ENCODE measurements around the gene RPS6KC1.
A peak's percentile ranks its signal among the peaks of the same experiment; 100 is the strongest.

Gene RPS6KC1

GRCh38 chr1:213277036-213277435 is 226.0 kb downstream of the RPS6KC1 start:
- no peak for TF ChIP-seq CTCF (conservative IDR thresholded peaks at IDR 0.05; ENCODE audit: low read length)
- no peak overlapping the region for H3K4me3 ChIP-seq (ENCODE audit: low read length)
- DNase-seq (ENCODE audit: low read depth): no peak

GRCh38 chr1:213279410-213279809 is 228.4 kb downstream of the RPS6KC1 start:
- TF ChIP-seq CTCF (conservative IDR thresholded peaks at IDR 0.05; ENCODE audit: low read length): no peak
- H3K4me3 ChIP-seq (ENCODE audit: low read length): no peak overlapping the region
- DNase-seq (ENCODE audit: low read depth): no peak

GRCh38 chr1:213281640-213282301 is 230.7 kb downstream of the RPS6KC1 start:
- no peak overlapping the region for H3K4me3 ChIP-seq (ENCODE audit: low read length)
- no peak for DNase-seq (ENCODE audit: low read depth)
- TF ChIP-seq CTCF (conservative IDR thresholded peaks at IDR 0.05; ENCODE audit: low read length): no peak

- peak; percentile 71 for DNase-seq (ENCODE audit: low read depth)
- no peak for TF ChIP-seq CTCF (conservative IDR thresholded peaks at IDR 0.05; ENCODE audit: low read length)
- H3K4me3 ChIP-seq (ENCODE audit: low read length): no peak overlapping the region
Measured at GRCh38 chr1:213284626-213285025, 233.6 kb downstream of the RPS6KC1 start.

DNA sequence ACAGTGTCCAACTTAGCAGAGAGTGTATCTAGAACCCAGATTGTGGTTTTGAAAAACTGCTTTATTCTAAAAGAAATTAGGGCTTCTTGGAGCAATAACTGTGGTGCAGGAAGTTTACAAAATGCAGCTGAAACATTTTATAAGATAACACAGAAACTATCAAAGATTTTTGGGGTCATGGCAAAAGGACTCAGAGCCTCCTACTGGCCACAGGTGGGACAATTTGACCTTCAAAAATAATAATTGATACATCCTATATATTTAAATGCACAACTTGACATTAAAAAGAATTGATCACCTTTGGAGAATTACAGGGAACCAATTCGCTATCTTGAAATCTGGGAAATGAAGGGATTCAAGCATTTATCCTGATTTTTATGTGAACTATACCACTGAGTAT is 235.2 kb downstream of the RPS6KC1 start:
- DNase-seq (ENCODE audit: low read depth): no peak
- peak; percentile 22; the same call in 1 of the 2 replicates for TF ChIP-seq CTCF (conservative IDR thresholded peaks at IDR 0.05; ENCODE audit: low read length)
- H3K4me3 ChIP-seq (ENCODE audit: low read length): no peak overlapping the region

DNA sequence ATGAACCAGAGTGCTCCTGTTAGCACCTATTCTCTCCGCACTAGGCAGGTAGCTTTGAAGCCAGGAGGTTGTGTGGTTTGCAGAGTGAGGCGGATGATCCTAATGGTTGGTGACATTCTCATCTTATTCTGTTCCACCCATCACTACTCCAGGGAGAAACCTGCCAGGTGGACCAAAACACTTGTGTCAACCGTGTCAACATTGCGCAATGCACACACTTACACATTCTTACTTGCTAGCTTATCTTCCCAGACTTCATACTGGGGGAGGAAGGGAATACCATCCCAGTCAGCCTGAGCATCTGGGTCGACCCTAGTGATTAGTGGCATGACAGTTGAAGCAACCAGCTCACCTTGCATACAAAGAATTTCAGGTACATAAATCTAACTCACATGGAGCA is 236.9 kb downstream of the RPS6KC1 start:
- DNase-seq (ENCODE audit: low read depth): no peak
- no peak overlapping the region for H3K4me3 ChIP-seq (ENCODE audit: low read length)

More for the DNA sequence above, 236.9 kb downstream of the RPS6KC1 start:
- no peak for TF ChIP-seq CTCF (conservative IDR thresholded peaks at IDR 0.05; ENCODE audit: low read length)

All from AG10803 (cell line).